HG02678 (cell line): ENCODE results near the gene NDUFA3.

Experiments
- ATAC-seq: cut with Tn5 transposase; IDR thresholded peaks from one replicate; pipeline ENCODE4 v1.9.1; 2021; ENCODE audit warnings: mild to moderate bottlenecking, moderate library complexity; ENCODE audit not compliant: unreplicated experiment

NDUFA3 gene

DNA sequence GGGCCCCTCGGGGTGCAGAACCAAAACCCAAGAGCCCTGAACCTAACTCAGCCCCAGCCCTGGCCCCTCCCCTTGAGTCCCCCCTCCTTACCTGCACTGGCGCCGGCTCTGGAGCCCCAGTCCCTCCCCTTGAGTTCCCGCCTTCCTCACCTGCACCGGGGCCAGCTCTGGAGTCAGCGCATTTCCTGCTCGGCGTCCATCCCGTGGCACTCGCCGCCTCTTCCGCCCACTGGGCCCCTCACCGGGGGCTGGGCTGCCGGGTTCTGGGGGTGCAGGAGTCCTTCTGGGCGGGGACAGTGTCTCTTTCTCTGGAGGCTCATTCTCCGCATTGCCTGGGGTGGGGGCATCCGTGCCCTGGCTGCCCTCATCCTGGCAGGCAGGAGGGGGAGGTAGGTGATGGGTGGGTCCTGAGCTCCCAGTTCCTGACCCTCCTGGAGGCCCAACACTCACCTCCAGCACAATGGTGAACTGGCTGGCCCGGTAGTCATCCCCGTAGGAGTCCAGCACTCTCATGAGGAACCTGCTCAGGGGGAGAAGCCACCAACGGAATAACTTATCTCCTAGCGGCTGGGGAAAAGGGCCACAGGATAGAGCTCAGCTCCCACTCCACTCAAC lies 5.3 kb downstream of the NDUFA3 start:
- no peak for ATAC-seq

GRCh38 chr19:54108496-54108895 lies 5.8 kb downstream of the NDUFA3 start:
- ATAC-seq, result no peak

- ATAC-seq, result no peak
These were observed 7.0 kb downstream of the NDUFA3 start for GRCh38 chr19:54109651-54110050.

- ATAC-seq, result no peak
These were observed 11.9 kb downstream of the NDUFA3 start for GRCh38 chr19:54114340-54115108.

DNA sequence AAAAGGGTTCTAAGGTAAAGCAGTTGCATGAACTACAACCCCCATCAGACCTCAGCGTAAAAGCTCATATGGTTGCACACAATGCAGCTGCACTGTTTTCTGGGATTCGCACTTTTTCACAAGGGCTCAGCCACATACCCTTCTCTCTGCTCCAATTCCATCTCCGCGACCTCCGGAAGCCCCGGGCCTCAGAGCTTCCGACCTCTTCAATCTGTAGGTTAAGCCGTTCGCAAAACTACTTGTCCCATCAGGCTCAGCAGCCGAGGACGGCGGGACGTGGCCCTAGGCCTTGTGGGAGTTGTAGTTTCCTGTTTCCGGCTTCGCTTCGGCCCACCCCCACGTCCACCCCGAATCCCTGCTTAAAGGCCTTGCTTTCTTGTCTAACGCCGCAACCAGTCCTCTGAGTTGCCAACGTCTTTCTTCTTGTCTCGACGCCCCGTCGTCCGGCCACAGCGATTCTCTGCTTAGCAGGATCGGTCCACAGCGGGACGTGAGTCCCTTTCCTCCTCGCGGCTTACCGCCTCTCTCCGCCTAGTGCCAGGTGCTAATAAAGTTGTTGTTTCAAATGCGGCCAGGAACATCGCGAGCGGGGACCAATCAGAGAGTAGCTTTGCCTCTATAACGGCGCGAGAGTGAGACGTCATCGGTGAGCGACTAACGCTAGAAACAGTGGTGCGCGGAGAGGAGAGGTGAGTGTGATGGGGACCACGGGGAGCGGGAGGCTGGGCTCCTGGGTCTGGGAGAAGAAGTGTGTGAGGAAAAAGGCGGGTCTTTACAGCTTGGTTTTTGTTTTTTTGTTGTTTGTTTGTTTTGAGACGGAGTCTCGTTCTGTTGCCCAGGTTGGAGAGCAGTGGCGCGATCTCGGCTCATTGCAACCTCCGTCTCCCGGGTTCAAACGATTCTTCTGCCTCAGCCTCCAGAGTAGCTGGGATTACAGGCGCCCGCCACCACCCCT lies 12.7 kb downstream of the NDUFA3 start, which contains the start of the genes PRPF31 and TFPT:
TSS of gene PRPF31 (plus strand) at position 646 of the 955 bp plus-strand sequence. CDS start 2,525 bp downstream, outside the sequence.
TSS of gene TFPT (minus strand) at position 549 of the 955 bp plus-strand sequence. CDS start at position 161, 388 bp downstream.
- ATAC-seq, result peak; percentile 85

DNA sequence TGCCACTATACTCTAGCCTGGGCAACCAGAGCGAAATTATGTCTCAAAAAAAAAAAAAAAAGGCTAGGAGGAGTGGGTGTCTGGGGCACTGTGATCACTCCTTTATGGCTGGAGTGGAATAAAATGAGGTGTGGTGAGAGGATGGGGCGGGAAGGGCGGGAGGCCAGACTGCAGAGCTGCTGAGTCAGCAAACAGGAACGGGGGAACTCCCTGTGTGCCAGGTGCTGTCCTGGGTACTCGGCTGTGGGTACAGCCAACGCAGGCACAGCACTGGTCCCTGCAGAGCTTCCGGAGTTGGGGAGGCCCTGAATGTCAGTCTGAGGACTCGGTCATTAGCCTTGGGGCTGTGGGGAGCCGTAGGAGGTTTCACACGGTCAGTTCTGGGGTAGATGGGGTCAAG lies 18.6 kb downstream of the NDUFA3 start:
- no peak for ATAC-seq

DNA sequence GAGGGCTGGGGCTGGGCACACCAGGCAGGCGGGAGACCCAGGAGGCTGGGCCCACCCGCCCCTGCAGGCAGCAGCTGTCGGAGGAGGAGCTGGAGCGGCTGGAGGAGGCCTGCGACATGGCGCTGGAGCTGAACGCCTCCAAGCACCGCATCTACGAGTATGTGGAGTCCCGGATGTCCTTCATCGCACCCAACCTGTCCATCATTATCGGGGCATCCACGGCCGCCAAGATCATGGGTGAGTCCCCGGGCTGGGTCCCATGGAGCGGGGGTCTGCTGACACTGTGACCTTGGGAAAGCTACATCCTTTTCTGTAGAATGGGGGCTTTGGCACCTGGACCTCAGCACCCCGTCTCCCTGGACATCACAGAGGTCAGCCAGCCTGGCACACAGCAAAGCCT lies 21.0 kb downstream of the NDUFA3 start:
- no peak for ATAC-seq

GRCh38 chr19:54124393-54124792 lies 21.7 kb downstream of the NDUFA3 start:
- no peak for ATAC-seq

- ATAC-seq, result no peak
These were observed 23.1 kb downstream of the NDUFA3 start for GRCh38 chr19:54125713-54126112.

DNA sequence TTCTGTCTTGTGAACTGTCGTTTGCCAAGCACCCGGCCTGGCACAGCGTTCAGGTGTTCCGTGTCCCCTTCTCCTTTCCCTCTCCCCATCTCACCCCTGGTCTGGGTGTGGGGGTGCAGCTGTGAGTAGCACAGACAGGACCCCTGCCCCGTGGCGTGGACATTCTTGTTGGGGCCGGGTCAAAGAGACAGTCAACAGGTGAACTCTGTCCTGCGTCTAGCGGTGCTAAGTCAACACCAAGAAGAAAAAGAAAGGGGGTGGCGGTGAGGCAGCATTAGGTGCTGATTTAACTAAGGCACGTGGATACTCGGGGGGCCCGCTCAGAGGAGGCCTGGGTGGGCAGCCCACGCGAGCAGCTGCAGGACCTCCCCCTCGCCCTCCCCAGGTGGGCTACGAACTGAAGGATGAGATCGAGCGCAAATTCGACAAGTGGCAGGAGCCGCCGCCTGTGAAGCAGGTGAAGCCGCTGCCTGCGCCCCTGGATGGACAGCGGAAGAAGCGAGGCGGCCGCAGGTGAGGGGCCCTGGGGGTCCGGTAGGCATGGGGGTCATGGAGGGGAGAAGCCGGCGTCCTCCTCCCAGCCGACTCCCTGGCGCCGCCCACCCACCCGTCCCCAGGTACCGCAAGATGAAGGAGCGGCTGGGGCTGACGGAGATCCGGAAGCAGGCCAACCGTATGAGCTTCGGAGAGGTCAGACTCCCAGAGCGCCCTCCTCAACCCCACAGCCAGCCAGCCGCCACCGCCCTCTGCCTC lies 25.2 kb downstream of the NDUFA3 start:
- no peak for ATAC-seq

DNA sequence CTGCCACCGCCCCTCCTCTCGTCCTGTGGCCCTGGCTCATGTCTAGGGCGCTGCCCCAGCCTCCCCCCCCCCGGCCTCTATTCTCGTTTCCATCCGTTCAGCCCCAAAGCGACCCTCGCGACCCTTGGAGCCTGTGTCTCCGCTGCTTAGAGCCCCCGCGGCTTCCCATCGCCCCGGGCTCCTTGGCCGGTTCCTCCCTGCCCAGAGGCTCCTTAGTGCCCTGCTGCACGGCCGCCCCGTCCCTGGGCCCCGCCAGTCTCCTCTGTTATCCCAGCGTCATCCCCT lies 25.7 kb downstream of the NDUFA3 start:
- ATAC-seq, result no peak

DNA sequence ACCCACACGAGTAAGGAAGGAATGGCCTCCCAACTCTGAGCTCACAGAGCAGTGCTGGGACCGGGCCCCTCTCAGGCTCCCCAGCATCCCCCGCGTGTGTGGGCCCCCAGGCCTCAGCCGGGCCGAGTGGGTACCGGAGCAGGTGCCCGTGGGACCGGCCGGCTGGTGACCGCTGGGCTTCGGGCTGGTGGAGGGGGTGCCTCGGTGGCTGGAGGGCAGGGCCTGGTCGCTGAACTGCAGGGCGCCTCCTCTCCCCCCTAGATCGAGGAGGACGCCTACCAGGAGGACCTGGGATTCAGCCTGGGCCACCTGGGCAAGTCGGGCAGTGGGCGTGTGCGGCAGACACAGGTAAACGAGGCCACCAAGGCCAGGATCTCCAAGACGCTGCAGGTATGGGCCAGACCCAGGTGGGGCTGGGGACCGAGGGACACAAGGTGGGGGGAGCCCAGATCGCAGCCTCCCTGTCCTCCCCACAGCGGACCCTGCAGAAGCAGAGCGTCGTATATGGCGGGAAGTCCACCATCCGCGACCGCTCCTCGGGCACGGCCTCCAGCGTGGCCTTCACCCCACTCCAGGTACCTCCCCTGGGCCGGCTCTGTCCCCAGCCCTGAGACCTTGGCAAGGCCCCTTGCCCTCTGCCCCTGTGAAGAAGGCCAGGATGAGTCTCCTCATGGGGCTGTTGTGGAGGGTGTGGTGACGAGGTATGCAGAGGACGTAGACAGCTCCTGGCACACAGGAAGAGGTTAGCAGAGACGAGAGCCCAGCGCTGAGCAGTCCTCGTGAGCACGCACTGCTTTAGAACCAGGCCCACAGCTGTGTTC lies 26.4 kb downstream of the NDUFA3 start:
- no peak for ATAC-seq

GRCh38 chr19:54129617-54129996 lies 27.0 kb downstream of the NDUFA3 start:
- no peak for ATAC-seq

GRCh38 chr19:54133312-54133956 lies 30.8 kb downstream of the NDUFA3 start:
- ATAC-seq, result no peak

DNA sequence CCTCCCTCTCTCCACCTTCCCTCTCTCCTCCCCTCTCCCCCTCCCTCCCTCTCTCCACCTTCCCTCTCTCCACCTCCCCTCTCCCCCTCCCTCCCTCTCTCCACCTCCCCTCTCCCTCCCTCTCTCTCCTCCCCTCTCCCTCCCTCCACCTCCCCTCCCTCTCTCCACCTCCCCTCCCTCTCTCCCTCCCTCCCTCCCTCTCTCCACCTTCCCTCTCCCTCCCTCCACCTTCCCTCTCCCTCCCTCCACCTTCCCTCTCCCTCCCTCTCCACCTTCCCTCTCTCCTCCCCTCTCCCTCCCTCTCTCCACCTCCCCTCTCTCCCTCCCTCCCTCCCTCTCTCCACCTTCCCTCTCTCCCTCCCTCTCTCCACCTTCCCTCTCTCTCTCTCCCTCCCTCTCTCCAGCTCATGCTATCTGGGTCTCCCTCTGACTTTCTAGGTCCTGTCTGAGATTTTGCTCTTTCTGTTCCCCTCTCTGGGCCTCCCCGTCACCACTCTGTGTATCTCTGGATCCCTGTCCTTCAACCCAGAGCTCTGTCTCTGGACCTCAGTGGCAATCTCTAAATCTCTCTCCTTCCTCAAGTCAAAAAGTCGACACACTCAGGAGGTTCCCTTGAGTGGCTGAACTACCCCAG lies 31.4 kb downstream of the NDUFA3 start:
- ATAC-seq, result no peak

- no peak for ATAC-seq
These were observed 33.6 kb downstream of the NDUFA3 start for GRCh38 chr19:54136086-54136863.

DNA sequence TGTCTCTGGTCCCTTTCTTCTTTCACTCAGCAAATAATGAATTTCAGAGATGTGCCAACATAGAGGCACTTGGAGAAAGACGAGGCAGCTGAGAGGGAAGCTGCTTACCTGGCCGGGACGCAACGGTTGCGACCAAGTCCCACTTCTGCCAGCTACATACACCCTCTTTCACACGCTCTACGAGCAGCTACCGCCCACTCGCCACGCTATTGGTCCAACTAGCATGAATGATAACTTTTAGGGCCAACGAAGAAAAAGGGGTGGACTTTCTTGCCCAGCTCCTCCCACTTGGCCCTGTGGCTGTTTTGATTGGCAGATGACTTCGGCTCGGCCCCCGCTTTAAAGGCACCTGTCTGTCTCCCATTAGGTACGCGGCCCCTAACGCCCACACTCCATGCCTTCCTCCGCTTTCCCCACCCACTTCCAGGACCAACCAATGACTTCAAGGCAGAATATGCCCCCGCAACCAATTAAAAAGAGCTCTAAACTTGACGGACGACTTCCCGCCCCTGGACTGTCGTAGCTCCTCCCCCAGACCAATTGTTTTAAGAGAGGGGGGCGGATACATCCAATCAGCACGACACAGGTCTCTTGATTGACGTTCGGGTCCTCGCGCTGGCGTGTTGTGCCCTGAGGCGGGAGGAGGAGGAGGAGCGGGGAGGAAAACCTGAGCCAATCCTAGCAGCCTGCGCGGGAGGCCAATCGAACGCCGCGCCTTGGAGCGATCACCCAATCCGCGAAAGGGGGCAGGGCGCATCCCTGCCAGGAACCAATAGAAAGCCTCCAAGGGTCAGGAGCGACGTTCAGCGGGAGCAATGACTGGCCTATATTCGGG lies 34.4 kb downstream of the NDUFA3 start:
- peak; percentile 76 for ATAC-seq
